SK-N-SH (cell line): Measurements from ENCODE around the gene C6orf141.

ENCODE experiments used
- CHD2 ChIP-seq: fragments of 150-350 bp; IDR thresholded peaks from 2 replicates; pipeline ENCODE4 v1.6.1; 2018; ENCODE audit warnings: low read length; ENCODE audit not compliant: partially characterized antibody
- FOXM1 ChIP-seq: IDR thresholded peaks from 2 replicates; pipeline ENCODE4 v1.4.0; 2012; ENCODE audit warnings: low read depth, mild to moderate bottlenecking
- MEF2A ChIP-seq: IDR thresholded peaks from 2 replicates; pipeline ENCODE4 v1.4.0; 2012; ENCODE audit warnings: low read depth, borderline replicate concordance
- POLR2AphosphoS5 ChIP-seq: IDR thresholded peaks from 2 replicates; pipeline ENCODE4 v1.6.1; 2012; ENCODE audit warnings: low read depth, low read length
- RAD21 ChIP-seq: IDR thresholded peaks from 2 replicates; pipeline ENCODE4 v1.6.1; 2012; ENCODE audit warnings: mild to moderate bottlenecking, low read length
- RCOR1 ChIP-seq: fragments of 150-350 bp; IDR thresholded peaks from 2 replicates; pipeline ENCODE4 v1.6.1; 2017; ENCODE audit warnings: antibody characterized with exemption, low read length
- RFX5 ChIP-seq: IDR thresholded peaks from 2 replicates; pipeline ENCODE4 v1.6.1; 2012; ENCODE audit warnings: mild to moderate bottlenecking, improper control_type of control experiment, low read length
- SIN3A ChIP-seq: IDR thresholded peaks from 2 replicates; pipeline ENCODE4 v1.6.1; 2012; ENCODE audit warnings: low read depth, mild to moderate bottlenecking, low read length, moderate library complexity, borderline replicate concordance
- TCF12 ChIP-seq: IDR thresholded peaks from 2 replicates; pipeline ENCODE4 v1.4.0; 2012
- ZBTB33 ChIP-seq: IDR thresholded peaks from 2 replicates; pipeline ENCODE4 v1.4.0; 2012; ENCODE audit warnings: low read depth, borderline replicate concordance
- TF ChIP-seq, protein P1 (sequence below): fragments of 200-600 bp; sonication (generic); IDR thresholded peaks from 2 replicates; pipeline ENCODE4 v1.6.1; 2017; ENCODE audit warnings: antibody characterized with exemption, mild to moderate bottlenecking, moderate library complexity

GRCh38 chr6:49557177-49557576 lies 6.7 kb downstream of the C6orf141 start:
- no peak for TF ChIP-seq POLR2AphosphoS5
- TF ChIP-seq, protein P1, sequence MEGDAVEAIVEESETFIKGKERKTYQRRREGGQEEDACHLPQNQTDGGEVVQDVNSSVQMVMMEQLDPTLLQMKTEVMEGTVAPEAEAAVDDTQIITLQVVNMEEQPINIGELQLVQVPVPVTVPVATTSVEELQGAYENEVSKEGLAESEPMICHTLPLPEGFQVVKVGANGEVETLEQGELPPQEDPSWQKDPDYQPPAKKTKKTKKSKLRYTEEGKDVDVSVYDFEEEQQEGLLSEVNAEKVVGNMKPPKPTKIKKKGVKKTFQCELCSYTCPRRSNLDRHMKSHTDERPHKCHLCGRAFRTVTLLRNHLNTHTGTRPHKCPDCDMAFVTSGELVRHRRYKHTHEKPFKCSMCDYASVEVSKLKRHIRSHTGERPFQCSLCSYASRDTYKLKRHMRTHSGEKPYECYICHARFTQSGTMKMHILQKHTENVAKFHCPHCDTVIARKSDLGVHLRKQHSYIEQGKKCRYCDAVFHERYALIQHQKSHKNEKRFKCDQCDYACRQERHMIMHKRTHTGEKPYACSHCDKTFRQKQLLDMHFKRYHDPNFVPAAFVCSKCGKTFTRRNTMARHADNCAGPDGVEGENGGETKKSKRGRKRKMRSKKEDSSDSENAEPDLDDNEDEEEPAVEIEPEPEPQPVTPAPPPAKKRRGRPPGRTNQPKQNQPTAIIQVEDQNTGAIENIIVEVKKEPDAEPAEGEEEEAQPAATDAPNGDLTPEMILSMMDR, result no peak
- TF ChIP-seq RCOR1, result no peak
- TF ChIP-seq MEF2A, result no peak
- TF ChIP-seq ZBTB33, result no peak
- TF ChIP-seq RFX5, result no peak
- TF ChIP-seq SIN3A, result no peak
- no peak for TF ChIP-seq CHD2
- no peak for TF ChIP-seq FOXM1
- no peak for TF ChIP-seq TCF12
- TF ChIP-seq RAD21, result no peak
